Measurements from ENCODE around the gene EGFL7. TPM values are rescaled to one million over a fixed set of nuclear protein-coding genes. Genes with fewer than 3 reads are reported as not detected.

The EGFL7 gene
- total and polyA plus RNA-seq, 12 donors: 1.9 to 452 (median 79.5) TPM

DNA sequence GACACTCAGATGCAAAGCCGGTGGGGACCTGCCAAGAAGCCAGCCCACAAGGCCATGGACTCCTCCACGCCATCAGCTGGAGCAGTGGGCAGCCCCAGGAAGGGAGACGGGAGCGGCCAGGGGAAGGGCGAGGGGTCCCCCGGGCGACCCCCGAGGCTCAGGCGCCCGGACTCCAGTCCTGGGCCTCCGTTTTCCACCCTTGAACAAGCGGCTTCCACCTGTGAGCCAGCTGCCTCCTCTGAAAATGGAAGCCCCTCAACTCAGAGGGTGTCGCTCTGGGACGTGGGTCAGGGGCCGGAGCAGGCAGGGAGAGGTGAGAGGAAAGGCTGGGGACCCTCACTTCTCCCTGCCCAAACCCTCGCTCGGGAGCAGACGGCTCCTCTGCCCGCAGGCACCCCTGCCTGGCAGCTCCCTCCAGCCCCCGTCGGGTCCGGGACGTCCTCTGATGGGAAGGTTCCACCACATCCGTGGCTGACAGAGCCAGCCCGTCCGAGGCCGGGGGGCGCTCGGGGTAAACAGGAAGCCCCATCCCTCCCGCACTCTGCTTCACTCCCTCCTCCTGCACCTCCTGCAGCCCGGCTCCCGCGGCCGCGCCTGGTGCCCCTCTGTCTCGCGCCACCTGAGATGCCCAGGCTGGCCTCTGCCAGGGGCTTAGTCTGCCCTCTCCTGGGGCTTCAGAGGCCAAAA, 3.7 kb upstream of the EGFL7 start:
- Histone ChIP-seq H3K4me1 (replicated peaks in 1 of 2) (peaks cover 0 to 6% of the 10 kb centered on the region in 2 donors), H3K27ac (peak overlapping the region in 2 of 5 donors; percentile 38 to 89), H3K36me3 (replicated peaks in 1 of 2) (no peaks in the 10 kb centered on the region), H3K27me3 (peaks cover 36% of the 10 kb centered on the region), H3K9me3 (replicated peaks in 1 of 3) (no peaks in the 10 kb centered on the region), H3K4me3 (peak overlapping the region in 1 of 4 donors; percentile 26)
- DNase-seq: peak in 1 of 7 donors; percentile 6
- 28 to 35% (median 33%) methylated on average over 12 to 37 of the region's 37 CpGs for WGBS, 4 donors
- no peak for TF ChIP-seq POLR2A (IDR thresholded peaks at IDR 0.05)
- intact Hi-C loops (cut with DNase I): no loop called here

DNA sequence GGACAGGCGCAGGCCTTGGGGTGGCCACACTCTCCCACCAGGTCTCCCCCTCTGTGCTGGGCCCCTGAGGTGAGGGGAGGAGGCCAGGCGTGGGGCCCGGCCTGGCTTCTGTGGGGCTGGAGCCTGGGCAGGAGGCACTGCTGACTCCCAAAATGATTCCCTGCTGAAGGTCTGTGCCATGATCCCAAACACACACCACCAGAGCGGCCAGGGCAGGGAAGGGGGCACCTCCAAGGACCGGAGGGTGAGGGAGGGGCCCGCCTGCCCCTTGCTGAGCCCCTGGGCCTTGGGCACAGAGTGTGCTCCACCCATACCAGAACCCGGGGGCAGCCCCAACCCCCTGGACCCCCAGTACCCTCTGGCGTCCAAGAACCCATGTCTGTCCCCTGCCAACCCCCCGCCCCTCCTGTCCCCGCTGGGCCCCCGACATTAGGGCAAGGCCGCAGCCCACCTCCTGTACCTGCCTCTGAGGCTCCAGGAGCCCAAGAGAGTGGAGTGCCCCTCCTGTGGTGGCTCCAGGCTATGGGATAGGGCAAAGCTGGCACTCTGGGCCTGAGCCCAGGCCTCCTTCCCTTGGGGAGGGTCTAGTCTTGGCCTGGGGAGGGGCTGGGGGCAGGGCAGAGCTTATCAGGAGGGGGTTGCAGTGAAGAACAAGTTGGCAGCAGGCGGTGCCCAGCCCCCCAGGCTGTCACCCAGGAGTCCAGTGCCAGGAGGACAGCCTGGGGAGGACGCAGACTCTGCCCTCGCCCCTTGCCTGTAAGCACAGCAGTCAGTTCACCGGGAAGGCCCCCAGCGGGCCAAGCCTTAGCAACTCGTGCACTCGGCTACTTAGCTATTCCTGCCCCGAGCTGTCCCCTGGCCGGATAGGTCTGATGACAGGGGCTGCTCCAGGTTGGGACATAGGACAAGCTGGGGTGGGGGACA, 2.6 kb upstream of the EGFL7 start:
- TF ChIP-seq, protein P1, sequence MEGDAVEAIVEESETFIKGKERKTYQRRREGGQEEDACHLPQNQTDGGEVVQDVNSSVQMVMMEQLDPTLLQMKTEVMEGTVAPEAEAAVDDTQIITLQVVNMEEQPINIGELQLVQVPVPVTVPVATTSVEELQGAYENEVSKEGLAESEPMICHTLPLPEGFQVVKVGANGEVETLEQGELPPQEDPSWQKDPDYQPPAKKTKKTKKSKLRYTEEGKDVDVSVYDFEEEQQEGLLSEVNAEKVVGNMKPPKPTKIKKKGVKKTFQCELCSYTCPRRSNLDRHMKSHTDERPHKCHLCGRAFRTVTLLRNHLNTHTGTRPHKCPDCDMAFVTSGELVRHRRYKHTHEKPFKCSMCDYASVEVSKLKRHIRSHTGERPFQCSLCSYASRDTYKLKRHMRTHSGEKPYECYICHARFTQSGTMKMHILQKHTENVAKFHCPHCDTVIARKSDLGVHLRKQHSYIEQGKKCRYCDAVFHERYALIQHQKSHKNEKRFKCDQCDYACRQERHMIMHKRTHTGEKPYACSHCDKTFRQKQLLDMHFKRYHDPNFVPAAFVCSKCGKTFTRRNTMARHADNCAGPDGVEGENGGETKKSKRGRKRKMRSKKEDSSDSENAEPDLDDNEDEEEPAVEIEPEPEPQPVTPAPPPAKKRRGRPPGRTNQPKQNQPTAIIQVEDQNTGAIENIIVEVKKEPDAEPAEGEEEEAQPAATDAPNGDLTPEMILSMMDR (IDR thresholded peaks at IDR 0.05): no peak
- TF ChIP-seq POLR2A (IDR thresholded peaks at IDR 0.05): no peak
- H3K4me3 ChIP-seq: no peak overlapping the region
- H3K27me3 ChIP-seq: peaks cover 42% of the 10 kb centered on the region
- peak in 1 of 7 donors; percentile 1 for DNase-seq
- H3K9me3 ChIP-seq (replicated peaks in 1 of 3): no peaks in the 10 kb centered on the region
- H3K36me3 ChIP-seq (replicated peaks in 1 of 2): no peaks in the 10 kb centered on the region
- peak overlapping the region in 2 of 5 donors; percentile 38 to 89 for H3K27ac ChIP-seq
- peaks cover 0 to 6% of the 10 kb centered on the region in 2 donors for H3K4me1 ChIP-seq (replicated peaks in 1 of 2)
- intact Hi-C loops (cut with DNase I): no loop called here
- WGBS, 4 donors: 52 to 84% (median 67%) methylated on average over 4 to 20 of the region's 21 CpGs

DNA sequence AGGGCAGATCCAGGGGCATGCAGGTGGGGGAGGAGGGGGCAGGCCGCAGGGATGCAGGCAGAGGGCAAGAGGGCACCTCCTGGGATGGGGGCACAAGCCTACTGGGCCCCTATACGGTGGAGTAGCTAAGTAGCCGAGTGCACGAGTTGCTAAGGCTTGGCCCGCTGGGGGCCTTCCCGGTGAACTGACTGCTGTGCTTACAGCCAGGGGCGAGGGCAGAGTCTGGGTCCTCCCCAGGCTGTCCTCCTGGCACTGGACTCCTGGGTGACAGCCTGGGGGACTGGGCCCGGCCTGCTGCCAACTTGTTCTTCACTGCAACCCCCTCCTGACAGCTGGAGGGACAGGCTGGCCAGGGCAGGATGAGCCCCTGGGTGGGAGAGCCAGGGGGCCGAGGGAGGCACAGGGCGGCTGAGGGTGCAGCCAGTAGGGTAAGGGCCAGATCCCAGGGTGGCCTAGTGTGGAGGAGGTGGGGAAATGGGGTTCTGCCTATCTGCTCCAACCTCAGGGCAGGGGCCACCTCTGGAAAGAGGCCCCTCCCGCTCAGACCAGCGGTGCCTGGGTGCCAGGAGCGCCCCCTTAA, 1.7 kb upstream of the EGFL7 start:
- WGBS, 4 donors: 50 to 95% (median 64%) methylated on average over 2 to 13 of the region's 13 CpGs
- H3K9me3 ChIP-seq (replicated peaks in 1 of 3): no peaks in the 10 kb centered on the region
- TF ChIP-seq POLR2A (IDR thresholded peaks at IDR 0.05): no peak
- TF ChIP-seq, protein P1 (IDR thresholded peaks at IDR 0.05): no peak
- peak in 1 of 7 donors; percentile 0 for DNase-seq
- H3K36me3 ChIP-seq (replicated peaks in 1 of 2): no peaks in the 10 kb centered on the region
- H3K4me1 ChIP-seq (replicated peaks in 1 of 2): no peaks in the 10 kb centered on the region
- peaks cover 45% of the 10 kb centered on the region for H3K27me3 ChIP-seq
- H3K4me3 ChIP-seq: no peak overlapping the region
- H3K27ac ChIP-seq: peak overlapping the region in 2 of 5 donors; percentile 41 to 89
- intact Hi-C loops (cut with DNase I): no loop called here

DNA sequence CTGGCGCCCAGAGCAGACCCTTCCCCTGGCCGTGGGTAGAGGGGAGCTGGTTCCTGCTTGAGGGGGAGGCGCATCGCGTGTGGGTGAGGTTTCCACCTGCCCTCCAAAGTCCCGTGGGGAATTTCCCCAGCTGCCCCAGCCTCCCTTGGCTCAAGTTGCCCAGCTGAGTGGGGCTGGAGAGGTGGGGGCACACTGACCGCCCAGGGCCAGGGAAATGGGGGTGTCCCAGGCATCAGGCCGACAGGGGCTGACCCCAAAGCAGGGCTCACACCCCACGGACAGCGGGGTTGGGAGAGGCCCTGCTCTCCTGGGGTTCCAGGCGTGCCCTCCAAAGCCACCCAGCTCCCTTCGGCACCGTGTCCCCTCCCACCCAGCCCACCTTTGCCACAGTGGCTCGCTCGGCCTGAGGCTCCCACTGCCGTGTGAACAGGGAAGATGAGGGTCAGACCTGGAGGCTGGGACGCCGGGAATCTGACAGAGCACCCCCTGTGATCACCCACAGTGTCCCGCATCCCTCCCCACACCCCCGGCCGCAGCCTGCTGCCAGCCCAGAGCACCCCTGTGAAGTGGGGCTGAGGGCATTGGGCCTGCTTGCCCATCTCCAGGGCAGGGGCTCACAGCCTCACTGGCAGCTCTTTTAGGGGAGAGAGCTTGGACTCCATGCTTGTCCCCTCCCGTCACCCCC, 933 bp upstream of the EGFL7 start:
- H3K27ac ChIP-seq: peak overlapping the region in 3 of 5 donors; percentile 31 to 89 (median 34)
- H3K9me3 ChIP-seq (replicated peaks in 1 of 3): no peaks in the 10 kb centered on the region
- intact Hi-C loops (cut with DNase I): no loop called here
- TF ChIP-seq, protein P1 (IDR thresholded peaks at IDR 0.05): no peak
- no peak for TF ChIP-seq POLR2A (IDR thresholded peaks at IDR 0.05)
- H3K27me3 ChIP-seq: peaks cover 39% of the 10 kb centered on the region
- no peaks in the 10 kb centered on the region for H3K4me1 ChIP-seq (replicated peaks in 1 of 2)
- H3K4me3 ChIP-seq: no peak overlapping the region
- DNase-seq: peak in 1 of 7 donors; percentile 1
- no peaks in the 10 kb centered on the region for H3K36me3 ChIP-seq (replicated peaks in 1 of 2)
- WGBS, 4 donors: 62 to 74% (median 67%) methylated on average over 3 to 22 of the region's 22 CpGs

Measured in adrenal gland (tissue), 12 donors.